Fibroblast of pulmonary artery (primary cell): ENCODE results near the gene GPR62.
"Not testable (repeated sequence)": the region's sequence is repeated elsewhere in the genome, so short reads cannot be mapped to it uniquely, and the experiment has no call there.

Experiments used
- DNase-seq: peaks from one replicate; pipeline ENCODE4 v3.0.0-alpha.2; 2010; ENCODE audit warnings: low read depth
- H3K4me3 ChIP-seq: replicated peaks from 2 replicates; pipeline ENCODE4 v1.5.1; 2011; ENCODE audit warnings: low read depth, mild to moderate bottlenecking, control low read depth, low read length, moderate library complexity
- TF ChIP-seq, protein P1 (sequence below): IDR thresholded peaks from 2 replicates; pipeline ENCODE4 v1.5.1; 2011; ENCODE audit warnings: mild to moderate bottlenecking, control low read depth, low read length, inconsistent platforms; ENCODE audit errors: missing control alignments

The GPR62 gene

DNA sequence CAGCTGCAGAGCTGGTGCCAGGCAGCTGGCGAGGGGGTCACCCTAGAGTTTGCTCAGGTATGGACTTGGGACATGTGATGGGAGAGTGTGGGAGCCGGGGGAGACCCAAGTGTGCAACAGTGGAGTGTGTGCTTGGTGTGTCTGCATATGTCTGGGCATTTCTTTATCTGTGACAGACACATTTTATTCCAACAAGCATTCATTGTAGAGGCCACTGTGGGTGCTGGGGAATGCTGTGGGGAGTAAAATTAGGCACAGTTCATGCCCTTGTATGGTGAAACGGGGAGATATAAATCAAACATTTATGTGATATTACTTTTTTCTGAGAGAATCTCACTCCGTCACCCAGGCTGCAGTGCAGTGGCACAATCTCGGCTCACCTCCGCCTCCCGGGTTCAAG, 32.4 kb downstream of the GPR62 start:
- no peak overlapping the region for H3K4me3 ChIP-seq
- DNase-seq = no peak
- TF ChIP-seq, protein P1, sequence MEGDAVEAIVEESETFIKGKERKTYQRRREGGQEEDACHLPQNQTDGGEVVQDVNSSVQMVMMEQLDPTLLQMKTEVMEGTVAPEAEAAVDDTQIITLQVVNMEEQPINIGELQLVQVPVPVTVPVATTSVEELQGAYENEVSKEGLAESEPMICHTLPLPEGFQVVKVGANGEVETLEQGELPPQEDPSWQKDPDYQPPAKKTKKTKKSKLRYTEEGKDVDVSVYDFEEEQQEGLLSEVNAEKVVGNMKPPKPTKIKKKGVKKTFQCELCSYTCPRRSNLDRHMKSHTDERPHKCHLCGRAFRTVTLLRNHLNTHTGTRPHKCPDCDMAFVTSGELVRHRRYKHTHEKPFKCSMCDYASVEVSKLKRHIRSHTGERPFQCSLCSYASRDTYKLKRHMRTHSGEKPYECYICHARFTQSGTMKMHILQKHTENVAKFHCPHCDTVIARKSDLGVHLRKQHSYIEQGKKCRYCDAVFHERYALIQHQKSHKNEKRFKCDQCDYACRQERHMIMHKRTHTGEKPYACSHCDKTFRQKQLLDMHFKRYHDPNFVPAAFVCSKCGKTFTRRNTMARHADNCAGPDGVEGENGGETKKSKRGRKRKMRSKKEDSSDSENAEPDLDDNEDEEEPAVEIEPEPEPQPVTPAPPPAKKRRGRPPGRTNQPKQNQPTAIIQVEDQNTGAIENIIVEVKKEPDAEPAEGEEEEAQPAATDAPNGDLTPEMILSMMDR = no peak

DNA sequence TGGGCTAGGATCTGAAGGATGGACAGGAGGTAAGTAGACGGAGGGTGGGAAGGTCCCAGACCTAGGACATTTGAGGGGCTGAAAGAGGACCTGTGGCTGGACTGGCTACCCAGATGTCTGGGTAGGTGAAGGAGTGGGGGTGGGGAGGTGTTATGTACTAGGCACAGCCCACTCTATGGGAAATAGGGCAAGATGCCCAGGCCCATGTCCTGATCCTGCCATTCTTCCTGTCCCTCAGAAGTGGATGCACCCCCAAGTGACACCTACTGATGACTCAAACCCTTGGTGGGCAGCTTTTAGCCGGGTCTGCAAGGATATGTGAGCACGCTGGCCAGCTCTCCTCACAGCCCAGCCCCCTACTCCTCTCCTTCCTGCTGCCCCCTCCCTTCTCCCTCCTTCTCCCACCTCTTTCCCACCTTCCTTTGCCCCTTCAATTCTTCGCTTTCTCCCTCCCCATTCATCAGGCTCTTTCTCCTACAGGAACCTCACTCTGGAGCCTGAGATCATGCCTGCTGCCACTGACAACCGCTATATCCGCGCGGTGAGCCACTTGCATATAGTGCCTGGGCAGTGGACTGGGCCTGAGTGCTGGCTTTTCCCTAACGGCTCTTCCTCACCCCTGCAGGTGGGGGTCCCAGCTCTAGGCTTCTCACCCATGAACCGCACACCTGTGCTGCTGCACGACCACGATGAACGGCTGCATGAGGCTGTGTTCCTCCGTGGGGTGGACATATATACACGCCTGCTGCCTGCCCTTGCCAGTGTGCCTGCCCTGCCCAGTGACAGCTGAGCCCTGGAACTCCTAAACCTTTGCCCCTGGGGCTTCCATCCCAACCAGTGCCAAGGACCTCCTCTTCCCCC, 33.3 kb downstream of the GPR62 start:
- no peak for DNase-seq
- no peak overlapping the region for H3K4me3 ChIP-seq
- TF ChIP-seq, protein P1 = no peak

DNA sequence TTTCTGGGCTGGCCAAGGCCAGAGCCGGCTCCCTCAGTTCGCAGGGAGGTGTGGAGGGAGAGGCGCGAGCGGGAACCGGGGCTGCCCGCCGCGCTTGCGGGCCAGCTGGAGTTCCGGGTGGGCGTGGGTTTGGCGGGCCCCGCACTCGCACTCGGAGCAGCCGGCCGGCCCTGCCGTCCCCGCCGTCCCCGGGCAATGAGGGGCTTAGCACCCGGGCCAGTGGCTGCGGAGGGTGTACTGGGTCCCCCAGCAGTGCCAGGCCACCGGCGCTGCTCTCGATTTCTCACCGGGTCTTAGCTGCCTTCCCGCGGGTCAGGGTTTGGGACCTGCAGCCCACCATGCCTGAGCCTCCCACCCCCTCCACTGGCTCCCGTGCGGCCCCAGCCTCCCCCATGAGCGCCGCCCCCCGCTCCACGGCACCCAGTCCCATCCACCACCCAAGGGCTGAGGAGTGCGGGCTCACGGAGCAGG, 35.4 kb downstream of the GPR62 start:
- not testable (repeated sequence) for H3K4me3 ChIP-seq, DNase-seq

DNA sequence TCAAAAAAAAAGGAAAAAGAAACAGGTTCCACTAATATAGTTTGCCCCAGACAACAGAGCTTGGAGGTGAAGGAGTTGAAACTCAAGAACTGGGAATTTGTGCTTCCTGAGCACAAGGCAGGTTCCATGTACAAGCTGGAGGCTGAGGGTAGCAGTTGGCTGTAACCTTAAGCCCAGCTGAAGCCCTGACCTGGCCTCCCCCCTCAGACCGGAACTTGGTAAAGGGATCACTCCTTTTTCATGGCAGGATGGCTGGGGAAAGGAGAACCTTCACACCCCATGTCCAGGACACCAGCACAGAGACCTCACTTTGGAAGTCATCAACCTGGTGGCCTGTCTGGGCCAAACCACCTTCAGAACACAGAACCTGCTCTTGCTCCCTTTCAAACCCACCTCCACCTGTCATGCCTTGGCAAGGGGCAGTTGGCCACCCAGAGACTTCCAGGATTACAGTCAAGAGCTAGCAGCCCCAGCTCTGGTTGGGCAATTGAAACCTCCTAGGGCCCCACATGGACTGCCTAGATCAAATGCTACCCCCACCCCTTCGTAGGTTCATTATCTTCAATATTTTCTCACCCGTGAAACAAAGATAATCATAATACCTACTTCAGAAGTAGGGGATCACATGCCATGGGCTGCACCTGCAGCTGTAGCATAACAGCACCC, 37.0 kb downstream of the GPR62 start:
- no peak overlapping the region for H3K4me3 ChIP-seq
- DNase-seq = no peak
- TF ChIP-seq, protein P1 = no peak

DNA sequence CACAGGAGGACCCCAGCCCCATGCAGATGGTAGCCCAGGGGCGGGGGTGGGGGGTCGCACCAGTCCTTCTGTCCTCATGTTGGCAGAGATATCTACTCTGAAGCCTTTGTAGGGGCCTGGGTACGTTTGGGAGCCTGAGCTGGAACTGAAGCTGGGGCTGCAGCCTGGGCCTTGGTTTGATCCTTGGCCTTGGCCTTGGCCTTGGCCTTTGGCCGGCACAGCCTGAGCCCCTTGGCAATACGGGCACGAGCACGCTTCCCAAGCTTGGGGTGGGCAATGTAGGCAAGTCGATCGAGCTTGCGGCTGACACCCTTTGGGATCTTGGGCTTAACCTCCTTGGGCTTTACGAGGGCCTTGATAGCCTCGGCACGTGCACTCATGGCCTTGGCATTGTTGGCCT, 38.5 kb downstream of the GPR62 start:
- not testable (repeated sequence) for DNase-seq

DNA sequence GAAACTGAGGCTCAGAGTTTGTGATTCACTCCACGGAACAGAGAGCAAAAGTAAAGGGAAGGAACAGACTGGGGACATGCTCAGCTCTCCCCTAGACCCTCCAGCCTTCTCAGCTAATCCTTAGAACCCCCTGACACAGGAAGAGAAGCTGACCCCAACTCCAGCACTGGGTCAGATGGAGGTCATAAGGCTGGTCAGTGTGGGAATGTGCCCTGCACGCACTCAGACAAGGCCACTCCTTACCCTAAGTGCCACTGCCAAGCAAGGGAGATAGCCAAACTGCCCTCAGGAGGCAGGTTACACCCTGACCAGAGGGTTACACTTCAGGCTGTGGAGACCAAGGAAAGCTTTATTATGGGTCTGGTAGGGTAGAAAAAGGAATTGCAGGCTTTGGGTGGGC, 39.3 kb downstream of the GPR62 start:
- H3K4me3 ChIP-seq = peak overlapping the region; percentile 99
- TF ChIP-seq, protein P1 = no peak
- DNase-seq = no peak

More for the DNA sequence above, 38.5 kb downstream of the GPR62 start:
- not testable (repeated sequence) for H3K4me3 ChIP-seq

DNA sequence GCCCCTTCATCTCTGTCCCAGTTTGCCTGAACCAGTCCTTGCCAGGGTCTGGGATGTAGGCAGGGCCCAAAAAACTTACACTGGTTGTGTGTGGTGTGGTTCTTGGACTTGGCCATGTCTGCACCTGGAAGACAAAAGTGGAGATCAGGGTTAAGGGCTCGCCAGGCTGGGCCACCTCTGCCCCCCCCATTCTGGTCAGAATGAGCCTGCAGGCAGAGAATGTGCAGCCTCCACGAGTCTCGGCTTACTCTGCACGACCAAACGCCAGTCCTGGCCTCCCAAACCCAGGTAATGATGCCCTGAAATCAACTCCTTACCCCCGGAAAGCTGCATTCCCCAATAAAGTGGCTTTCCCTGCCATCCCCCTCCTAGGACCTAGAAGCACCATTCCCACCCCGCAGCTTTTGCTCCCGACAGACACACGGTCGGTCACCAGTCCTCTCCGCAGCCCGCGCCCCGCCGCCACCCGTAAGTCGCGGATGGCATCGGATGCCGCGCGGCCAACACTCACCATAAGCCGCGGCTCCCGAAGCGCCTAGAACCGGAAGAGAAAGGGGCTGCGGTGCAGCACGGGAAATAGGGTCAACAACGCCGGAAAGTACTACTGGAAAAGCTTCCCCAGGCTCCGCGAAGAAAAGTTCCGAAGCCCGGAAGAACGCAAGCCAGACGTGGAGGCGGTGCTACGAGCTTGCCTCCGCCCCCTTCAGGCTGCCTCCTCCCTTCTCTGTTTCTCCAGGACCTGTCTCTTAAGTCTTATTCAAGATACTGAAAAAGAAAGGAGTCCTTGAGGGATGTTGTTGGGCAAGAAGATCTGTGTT, 40.4 kb downstream of the GPR62 start, which contains the start of gene RPL29:
RPL29 (minus strand) TSS at position 550 of the 818 bp plus-strand sequence; CDS start at position 116, 434 bp downstream.
- peak; percentile 98 for DNase-seq
- TF ChIP-seq, protein P1 = no peak
- peak within 1 kb of the TSS; percentile 99 for H3K4me3 ChIP-seq
